Measurements from ENCODE around the gene SERINC5.

GRCh38 chr5:80125962-80126480 is 129.8 kb downstream of the SERINC5 start:
- no peak for TF ChIP-seq CEBPB (IDR thresholded peaks at IDR 0.05; ENCODE audit: low read depth, low read length)
- no peak for TF ChIP-seq POLR2A (IDR thresholded peaks at IDR 0.05; ENCODE audit: low read depth, low read length)
- TF ChIP-seq CTCF (conservative IDR thresholded peaks at IDR 0.05; ENCODE audit: low read depth, low read length), result no peak
- TF ChIP-seq RAD21 (IDR thresholded peaks at IDR 0.05; ENCODE audit: low read length), result no peak
- TF ChIP-seq RFX5 (IDR thresholded peaks at IDR 0.05; ENCODE audit: low read depth, low read length), result no peak
- no peak for TF ChIP-seq SMC3 (IDR thresholded peaks at IDR 0.05; ENCODE audit: low read depth, low read length)
- no peak for TF ChIP-seq MXI1 (IDR thresholded peaks at IDR 0.05; ENCODE audit: borderline replicate concordance, low read depth, low read length)
- no peak for TF ChIP-seq CHD1 (IDR thresholded peaks at IDR 0.05; ENCODE audit: low read depth, low read length)
- TF ChIP-seq USF2 (IDR thresholded peaks at IDR 0.05; ENCODE audit: low read depth, low read length), result no peak
- TF ChIP-seq BHLHE40 (IDR thresholded peaks at IDR 0.05; ENCODE audit: low read depth, low read length), result no peak
- no peak for TF ChIP-seq ELK1 (IDR thresholded peaks at IDR 0.05; ENCODE audit: borderline replicate concordance, low read depth, low read length)
